ENCODE results near the gene LPCAT1. TPM values are rescaled to one million over a fixed set of nuclear protein-coding genes. Genes with fewer than 3 reads are reported as not detected.

The LPCAT1 gene
- total RNA-seq, 1 experiment from 2014 or later, result 59.8 TPM

DNA sequence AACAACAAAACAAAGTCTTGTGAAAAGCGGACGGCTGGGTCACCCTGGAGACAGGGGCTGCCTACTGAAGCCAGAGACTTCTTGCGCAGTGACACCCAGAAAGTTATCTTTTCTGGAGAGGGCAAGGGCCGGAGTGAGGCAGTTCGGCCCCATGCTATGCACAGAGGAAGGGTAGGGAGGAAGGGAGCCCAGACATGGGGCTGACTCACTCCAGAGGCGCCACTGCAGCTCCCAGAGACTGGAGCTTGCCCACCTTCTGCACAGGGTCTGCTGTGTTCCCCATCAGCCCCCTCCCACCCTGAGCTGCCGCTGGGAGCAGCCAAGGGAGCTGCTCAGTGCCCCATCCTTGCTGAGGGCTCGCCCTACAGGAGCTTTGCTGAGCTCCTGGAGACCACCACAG, 91.9 kb downstream of the LPCAT1 start:
- in situ Hi-C loops (cut with HindIII; ENCODE audit: low pct_unique_long_range_greater_than_20kb, low sequenced_read_pairs), result no loop called here
- Histone ChIP-seq H3K36me3 (ENCODE audit: control insufficient read depth, insufficient read depth, low read length) (no peaks in the 10 kb centered on the region), H3K27ac (ENCODE audit: low read length) (no peak overlapping the region), H3K9me3 (ENCODE audit: control insufficient read depth, insufficient read depth, low read depth, low read length) (peaks cover 12% of the 10 kb centered on the region; the same call in 1 of the 2 replicates), H3K4me3 (ENCODE audit: low read depth in 2 of 2, low read length in 2 of 2) (no peak overlapping the region), H3K27me3 (ENCODE audit: control insufficient read depth, insufficient read depth, low read length) (no peaks in the 10 kb centered on the region), H3K4me1 (ENCODE audit: control insufficient read depth, insufficient read depth, low read length) (no peaks in the 10 kb centered on the region)
- no peak for ATAC-seq
- DNase-seq (ENCODE audit: low read depth, low spot score), result no peak
- intact Hi-C loops (cut with micrococcal nuclease; ENCODE audit: unreplicated experiment), result no loop called here
- ChIA-PET CTCF (no interaction called here), POLR2A (no interaction called here)
- TF ChIP-seq TCF7L2 (IDR thresholded peaks at IDR 0.05; ENCODE audit: low read depth, low read length), result no peak
- TF ChIP-seq, protein P1, sequence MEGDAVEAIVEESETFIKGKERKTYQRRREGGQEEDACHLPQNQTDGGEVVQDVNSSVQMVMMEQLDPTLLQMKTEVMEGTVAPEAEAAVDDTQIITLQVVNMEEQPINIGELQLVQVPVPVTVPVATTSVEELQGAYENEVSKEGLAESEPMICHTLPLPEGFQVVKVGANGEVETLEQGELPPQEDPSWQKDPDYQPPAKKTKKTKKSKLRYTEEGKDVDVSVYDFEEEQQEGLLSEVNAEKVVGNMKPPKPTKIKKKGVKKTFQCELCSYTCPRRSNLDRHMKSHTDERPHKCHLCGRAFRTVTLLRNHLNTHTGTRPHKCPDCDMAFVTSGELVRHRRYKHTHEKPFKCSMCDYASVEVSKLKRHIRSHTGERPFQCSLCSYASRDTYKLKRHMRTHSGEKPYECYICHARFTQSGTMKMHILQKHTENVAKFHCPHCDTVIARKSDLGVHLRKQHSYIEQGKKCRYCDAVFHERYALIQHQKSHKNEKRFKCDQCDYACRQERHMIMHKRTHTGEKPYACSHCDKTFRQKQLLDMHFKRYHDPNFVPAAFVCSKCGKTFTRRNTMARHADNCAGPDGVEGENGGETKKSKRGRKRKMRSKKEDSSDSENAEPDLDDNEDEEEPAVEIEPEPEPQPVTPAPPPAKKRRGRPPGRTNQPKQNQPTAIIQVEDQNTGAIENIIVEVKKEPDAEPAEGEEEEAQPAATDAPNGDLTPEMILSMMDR (IDR thresholded peaks at IDR 0.05), result no peak
- TF ChIP-seq, protein P2, sequence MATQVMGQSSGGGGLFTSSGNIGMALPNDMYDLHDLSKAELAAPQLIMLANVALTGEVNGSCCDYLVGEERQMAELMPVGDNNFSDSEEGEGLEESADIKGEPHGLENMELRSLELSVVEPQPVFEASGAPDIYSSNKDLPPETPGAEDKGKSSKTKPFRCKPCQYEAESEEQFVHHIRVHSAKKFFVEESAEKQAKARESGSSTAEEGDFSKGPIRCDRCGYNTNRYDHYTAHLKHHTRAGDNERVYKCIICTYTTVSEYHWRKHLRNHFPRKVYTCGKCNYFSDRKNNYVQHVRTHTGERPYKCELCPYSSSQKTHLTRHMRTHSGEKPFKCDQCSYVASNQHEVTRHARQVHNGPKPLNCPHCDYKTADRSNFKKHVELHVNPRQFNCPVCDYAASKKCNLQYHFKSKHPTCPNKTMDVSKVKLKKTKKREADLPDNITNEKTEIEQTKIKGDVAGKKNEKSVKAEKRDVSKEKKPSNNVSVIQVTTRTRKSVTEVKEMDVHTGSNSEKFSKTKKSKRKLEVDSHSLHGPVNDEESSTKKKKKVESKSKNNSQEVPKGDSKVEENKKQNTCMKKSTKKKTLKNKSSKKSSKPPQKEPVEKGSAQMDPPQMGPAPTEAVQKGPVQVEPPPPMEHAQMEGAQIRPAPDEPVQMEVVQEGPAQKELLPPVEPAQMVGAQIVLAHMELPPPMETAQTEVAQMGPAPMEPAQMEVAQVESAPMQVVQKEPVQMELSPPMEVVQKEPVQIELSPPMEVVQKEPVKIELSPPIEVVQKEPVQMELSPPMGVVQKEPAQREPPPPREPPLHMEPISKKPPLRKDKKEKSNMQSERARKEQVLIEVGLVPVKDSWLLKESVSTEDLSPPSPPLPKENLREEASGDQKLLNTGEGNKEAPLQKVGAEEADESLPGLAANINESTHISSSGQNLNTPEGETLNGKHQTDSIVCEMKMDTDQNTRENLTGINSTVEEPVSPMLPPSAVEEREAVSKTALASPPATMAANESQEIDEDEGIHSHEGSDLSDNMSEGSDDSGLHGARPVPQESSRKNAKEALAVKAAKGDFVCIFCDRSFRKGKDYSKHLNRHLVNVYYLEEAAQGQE (IDR thresholded peaks at IDR 0.05; ENCODE audit: insufficient read depth in 1 of 2, low read depth in 2 of 2, low read length in 1 of 2), result no peak
- no peak for TF ChIP-seq POLR2AphosphoS5 (IDR thresholded peaks at IDR 0.05; ENCODE audit: low read depth, low read length)
- no peak for TF ChIP-seq SIN3A (IDR thresholded peaks at IDR 0.05; ENCODE audit: borderline replicate concordance, insufficient read depth, low read depth, low read length)
- BruUV-seq (replicated peaks), result no TSS peak

DNA sequence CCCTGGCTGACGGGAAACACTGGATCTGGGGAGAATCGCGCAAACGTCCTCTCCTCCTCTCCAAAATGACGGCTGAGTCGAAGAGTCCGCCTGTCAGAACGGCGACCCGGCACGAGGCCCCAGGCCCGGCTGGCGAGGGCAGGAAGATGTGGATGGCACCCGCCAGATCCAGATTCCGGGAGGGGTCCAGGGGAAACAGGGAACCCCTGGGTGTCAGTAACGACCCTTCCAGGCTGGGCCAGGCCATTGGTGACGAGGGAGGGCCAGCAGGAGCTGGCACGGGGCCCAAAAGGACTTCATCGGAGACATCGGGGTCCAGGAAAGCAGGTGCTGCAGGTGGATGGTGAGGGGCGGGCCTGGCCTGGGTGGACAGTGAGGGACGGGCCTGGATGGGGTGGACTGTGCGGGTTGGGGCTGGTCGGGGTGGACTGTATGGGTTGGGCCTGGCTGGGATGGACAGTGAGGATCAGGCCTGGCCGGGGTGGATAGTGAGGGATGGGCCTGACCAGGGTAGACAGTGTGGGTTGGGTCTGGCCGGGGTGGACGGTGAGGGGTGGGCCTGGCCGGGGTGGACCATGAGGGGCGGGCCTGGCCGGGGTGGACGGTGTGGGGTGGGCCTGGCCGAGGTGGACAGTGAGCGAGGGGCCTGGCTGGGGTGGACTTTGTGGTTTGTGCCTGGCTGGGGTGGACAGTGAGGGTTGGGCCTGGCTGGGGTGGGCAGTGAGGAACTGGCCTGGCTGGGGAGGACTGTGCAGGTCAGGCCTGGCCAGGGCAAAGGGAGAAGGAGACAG, 92.5 kb downstream of the LPCAT1 start:
- BruUV-seq (replicated peaks), result no TSS peak
- Histone ChIP-seq H3K4me1 (ENCODE audit: control insufficient read depth, insufficient read depth, low read length) (no peaks in the 10 kb centered on the region), H3K4me3 (ENCODE audit: low read depth in 2 of 2, low read length in 2 of 2) (no peak overlapping the region), H3K27ac (ENCODE audit: low read length) (no peak overlapping the region), H3K36me3 (ENCODE audit: control insufficient read depth, insufficient read depth, low read length) (no peaks in the 10 kb centered on the region), H3K27me3 (ENCODE audit: control insufficient read depth, insufficient read depth, low read length) (no peaks in the 10 kb centered on the region), H3K9me3 (ENCODE audit: control insufficient read depth, insufficient read depth, low read depth, low read length) (peaks cover 12% of the 10 kb centered on the region; the same call in 1 of the 2 replicates)
- DNase-seq (ENCODE audit: low read depth, low spot score) (no peak), ATAC-seq (no peak)
- TF ChIP-seq, protein P1 (IDR thresholded peaks at IDR 0.05), result no peak
- TF ChIP-seq SIN3A (IDR thresholded peaks at IDR 0.05; ENCODE audit: borderline replicate concordance, insufficient read depth, low read depth, low read length) (no peak), POLR2AphosphoS5 (IDR thresholded peaks at IDR 0.05; ENCODE audit: low read depth, low read length) (no peak)
- intact Hi-C loops (cut with micrococcal nuclease; ENCODE audit: unreplicated experiment), result no loop called here
- in situ Hi-C loops (cut with HindIII; ENCODE audit: low pct_unique_long_range_greater_than_20kb, low sequenced_read_pairs), result no loop called here
- ChIA-PET POLR2A (no interaction called here), CTCF (no interaction called here)

Measured in Panc1 (cell line).